K562 (cell line): ENCODE measurements around the gene PPM1H. TPM values are rescaled to one million over a fixed set of nuclear protein-coding genes. Genes with fewer than 3 reads are reported as not detected.

Experiments used
- ATAC-seq: fragments of 200-7000 bp; cut with Tn5 transposase; 3 replicates; pipeline ENCODE4 v1.9.1; 2020; ENCODE audit warnings: moderate library complexity
- BruUV-seq: library from RNA; stranded (reverse); fragments of 400-500 nt; replicated peaks from 2 replicates; lab custom pipeline; 2021; lab: Mats Ljungman, UMichigan
- CTCF ChIA-PET: fragments of 300-600 bp; formaldehyde crosslinking; extraction: SDS; loops from one replicate; lab custom pipeline; 2021; ENCODE audit warnings: low intra/inter-chr PET ratio; lab: Yijun Ruan, JAX
- POLR2A ChIA-PET: fragments of 300-600, 350-650 bp; sonication (Branson Sonifier 250); formaldehyde crosslinking; extraction: SDS; loops from one replicate; lab custom pipeline; 2021; ENCODE audit warnings: antibody characterized with exemption, inconsistent platforms; lab: Yijun Ruan, JAX
- DNase-seq, 4 experiments: peaks; one replicate each; pipeline versions ENCODE4 v3.0.0 to v3.0.0-alpha.2; 2011 to 2018; ENCODE audit warnings: low spot score in 3 of 4, mixed read lengths in 3 of 4; ENCODE audit errors: extremely low read depth in 1 of 4
- FAIRE-seq: peaks from 2 replicates; lab custom pipeline; 2011; peaks lifted over from hg19 to GRCh38; lab: Jason Lieb, UNC
- H2AFZ ChIP-seq: 2 replicates; pipeline ENCODE4 v1.6.0; 2011; ENCODE audit warnings: low read depth, low read length, control low read depth, inconsistent platforms
- H3K27ac ChIP-seq: fragments of 200-600 bp; 3 replicates; pipeline ENCODE4 v1.8.0; 2011; ENCODE audit warnings: low read depth, mild to moderate bottlenecking, control low read depth, inconsistent platforms, low read length, moderate library complexity, mixed read lengths; ENCODE audit errors: extremely low read depth
- H3K27me3 ChIP-seq, 2 experiments: fragments of 300-600 bp in 1 of 2; 2 replicates in 1 of 2; 3 replicates in 1 of 2; pipeline versions ENCODE4 v1.6.0 to v1.8.0; 2011; ENCODE audit warnings: inconsistent platforms in 2 of 2, low read length in 2 of 2, mild to moderate bottlenecking in 1 of 2, mixed read lengths in 1 of 2, moderate library complexity in 1 of 2; ENCODE audit not compliant: control insufficient read depth in 2 of 2, insufficient read depth in 2 of 2
- H3K36me3 ChIP-seq: fragments of 300-600 bp; 3 replicates; pipeline ENCODE4 v1.8.0; 2011; ENCODE audit warnings: mild to moderate bottlenecking, low read length, inconsistent platforms; ENCODE audit not compliant: control insufficient read depth, insufficient read depth
- H3K4me1 ChIP-seq, 2 experiments: fragments of 200-600 bp in 1 of 2; replicated peaks in 1 of 2; 2 replicates in 1 of 2; 3 replicates in 1 of 2; pipeline versions ENCODE4 v1.5.1 to v1.8.0; 2011; ENCODE audit warnings: inconsistent platforms in 2 of 2, low read length in 2 of 2, mild to moderate bottlenecking in 1 of 2, mixed read lengths in 1 of 2, moderate library complexity in 1 of 2; ENCODE audit not compliant: control insufficient read depth in 2 of 2, insufficient read depth in 2 of 2
- H3K4me2 ChIP-seq: 2 replicates; pipeline ENCODE4 v1.6.1; 2011; ENCODE audit warnings: low read length, control low read depth, inconsistent platforms, mixed read lengths; ENCODE audit not compliant: insufficient read depth
- H3K4me3 ChIP-seq: fragments of 200-600 bp; sonication (generic), shearing (Covaris generic); 2 replicates; pipeline ENCODE4 v1.5.1; 2016; ENCODE audit warnings: control low read depth, inconsistent platforms
- H3K79me2 ChIP-seq: fragments of 200-600 bp; 3 replicates; pipeline ENCODE4 v1.8.0; 2011; ENCODE audit warnings: low read length, inconsistent platforms; ENCODE audit not compliant: control insufficient read depth, insufficient read depth
- H3K9ac ChIP-seq, 2 experiments: 2 replicates each; pipeline versions ENCODE4 v1.6.0 to v1.6.1; 2011; ENCODE audit warnings: low read depth in 2 of 2, low read length in 2 of 2, control low read depth in 1 of 2, inconsistent platforms in 1 of 2, mild to moderate bottlenecking in 1 of 2, mixed read lengths in 1 of 2; ENCODE audit not compliant: insufficient read depth in 1 of 2
- H3K9me1 ChIP-seq: one replicate; pipeline ENCODE4 v1.6.0; 2011; ENCODE audit warnings: inconsistent platforms, mild to moderate bottlenecking, low read length, moderate library complexity; ENCODE audit not compliant: control insufficient read depth, insufficient read depth
- H3K9me3 ChIP-seq: replicated peaks from 2 replicates; pipeline ENCODE4 v1.5.1; 2011; ENCODE audit warnings: low read depth, low read length, inconsistent platforms; ENCODE audit not compliant: control insufficient read depth, insufficient read depth
- H4K20me1 ChIP-seq: replicated peaks from 2 replicates; pipeline ENCODE4 v1.6.1; 2011; ENCODE audit warnings: low read length, inconsistent platforms, mixed read lengths; ENCODE audit not compliant: control insufficient read depth, insufficient read depth
- E2F3 ChIP-seq: fragments of 250-450 bp; sonication (Bioruptor Pico); IDR thresholded peaks from 2 replicates; pipeline ENCODE4 v1.4.0; 2020; ENCODE audit warnings: mild to moderate bottlenecking
- ELF1 ChIP-seq: fragments of 200-800 bp; sonication (Bioruptor generic); IDR thresholded peaks from 2 replicates; pipeline ENCODE4 v1.6.1; 2016; ENCODE audit warnings: missing genetic modification characterization, missing compliant biosample characterization
- FOXK2 ChIP-seq, 2 experiments: fragments of 450-650 bp; IDR thresholded peaks in 1 of 2; conservative IDR thresholded peaks in 1 of 2; 2 replicates each; pipeline ENCODE4 v1.6.1; 2016; ENCODE audit warnings: low read depth in 2 of 2, mild to moderate bottlenecking in 1 of 2
- IFI16 ChIP-seq: fragments of 250-450 bp; sonication (Bioruptor Pico); IDR thresholded peaks from 2 replicates; pipeline ENCODE4 v2.1.2; 2022; ENCODE audit warnings: mild to moderate bottlenecking, inconsistent platforms
- MCM5 ChIP-seq: fragments of 450-650 bp; IDR thresholded peaks from 2 replicates; pipeline ENCODE4 v1.6.1; 2016; ENCODE audit warnings: low read depth
- NFRKB ChIP-seq: fragments of 450-650 bp; IDR thresholded peaks from 2 replicates; pipeline ENCODE4 v1.6.1; 2016; ENCODE audit warnings: low read depth
- PTBP1 ChIP-seq: fragments of 200-400 bp; formaldehyde crosslinking; IDR thresholded peaks from 2 replicates; pipeline ENCODE4 v1.6.1; 2017; ENCODE audit warnings: low read depth, low read length
- ZBED1 ChIP-seq: IDR thresholded peaks from 2 replicates; pipeline ENCODE4 v1.6.1; 2014
- ZNF780A ChIP-seq: fragments of 250-450 bp; sonication (Bioruptor Pico); IDR thresholded peaks from 2 replicates; pipeline ENCODE4 v1.5.0; 2021; ENCODE audit warnings: mild to moderate bottlenecking
- WGBS: fragments of 100-300 bp; shearing (Covaris generic); methylation state at CpG from one replicate; pipeline ENCODE4 v1.1.6; 2016; ENCODE audit warnings: low coverage, mixed read lengths; ENCODE audit not compliant: insufficient coverage; ENCODE audit errors: missing lambda C conversion rate; 5-methylcytosine and 5-hydroxymethylcytosine counted together
- in situ Hi-C: fragments of 300-500 bp; cut with MboI; formaldehyde crosslinking; loops from 4 replicates; pipeline ENCODE4 v1.15.0; 2018; ENCODE audit warnings: inconsistent platforms, mixed read lengths
- intact Hi-C: fragments of 100-400 bp; cut with micrococcal nuclease; formaldehyde crosslinking; loops from 2 replicates; pipeline ENCODE4 v1.14.2; 2022
- polyA plus RNA-seq, 8 experiments: library from polyadenylated mRNA; depleted of rRNA in 4 of 8; stranded (reverse) in 5 of 8; unstranded in 3 of 8; fragments of >200 nt; fragmentation: Nextera tagmentation in 2 of 8; fragmentation: Illumina TruSeq in 1 of 8; extraction: Ambion mirVana in 2 of 8; extraction: Trizol in 1 of 8; gene quantifications; 2 replicates each; pipeline versions ENCODE4 v1.2.1 to v1.2.3, GENCODE V29; 2011 to 2014; ENCODE audit warnings: inconsistent platforms in 1 of 8, missing spikeins in 1 of 8
- total RNA-seq, 7 experiments: library from RNA; depleted of rRNA in 6 of 7; stranded (reverse); fragments of >200 nt in 6 of 7; fragmentation: Illumina TruSeq in 2 of 7; extraction: Trizol in 2 of 7; gene quantifications; 2 replicates each; pipeline versions ENCODE4 v1.2.1 to v1.2.3, GENCODE V29; 2011 to 2021; ENCODE audit warnings: low replicate concordance in 1 of 7
- TF ChIP-seq, protein P1 (sequence below): IDR thresholded peaks from 2 replicates; pipeline ENCODE4 v1.6.1; 2016; ENCODE audit warnings: missing genetic modification characterization, missing compliant biosample characterization
- TF ChIP-seq, protein P2 (sequence below): sonication (generic); formaldehyde crosslinking; IDR thresholded peaks from 2 replicates; pipeline ENCODE4 v1.8.1; 2023; ENCODE audit warnings: mild to moderate bottlenecking, missing genetic modification reagents

PPM1H gene
- total and polyA plus RNA-seq, 9 of the 15 experiments (the other 6 are each of a cell fraction or from before 2014, with no cell fraction given): 5.3 to 29.3 (median 11.3) TPM

DNA sequence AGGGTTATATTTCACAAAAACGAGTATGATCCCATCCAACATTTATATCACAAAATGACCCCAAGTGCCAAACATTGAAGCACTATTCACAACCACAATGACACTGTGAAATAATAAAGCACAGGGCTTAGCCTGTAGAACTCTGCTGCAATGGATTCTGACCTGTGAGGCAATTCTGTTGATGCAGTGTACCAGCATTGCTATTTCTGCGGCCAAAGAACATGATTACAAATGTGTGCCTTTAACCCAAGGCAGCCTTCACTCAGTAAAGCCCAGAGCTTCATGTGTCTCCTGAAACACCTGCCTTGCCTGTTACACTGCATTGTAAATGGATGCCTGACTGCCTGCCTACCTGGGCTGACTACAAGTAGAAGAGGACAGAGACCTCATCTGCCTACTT, 158.0 kb downstream of the PPM1H start:
- H3K4me1 ChIP-seq: no peaks in the 10 kb centered on the region; a peak in 1 of 5 replicates
- no peak overlapping the region for H3K4me2 ChIP-seq
- WGBS: 35% methylated on average over 2 of the region's 2 CpGs
- H3K36me3 ChIP-seq: no peaks in the 10 kb centered on the region
- in situ Hi-C loops: no loop called here
- DNase-seq (no peak), ATAC-seq (no peak), FAIRE-seq (no peak)
- no peaks in the 10 kb centered on the region; the same call in 2 of the 3 replicates for H3K79me2 ChIP-seq
- ChIA-PET CTCF (interaction anchor here (0.6 kb wide), 1 partner anchor 193 kb away, joined by 3 read pairs; no protein-coding TSS in a partner anchor), POLR2A (no interaction called here)
- BruUV-seq: no TSS peak
- no peak overlapping the region for H3K9ac ChIP-seq
- H3K27me3 ChIP-seq: peaks cover 0 to 4% of the 10 kb centered on the region in 2 experiments; a peak in 1 of 5 replicates
- TF ChIP-seq MCM5: no peak
- no peak for TF ChIP-seq NFRKB
- TF ChIP-seq IFI16 (CRISPR knock-in tag): no peak
- TF ChIP-seq ELF1 (tag): no peak
- TF ChIP-seq, protein P1, sequence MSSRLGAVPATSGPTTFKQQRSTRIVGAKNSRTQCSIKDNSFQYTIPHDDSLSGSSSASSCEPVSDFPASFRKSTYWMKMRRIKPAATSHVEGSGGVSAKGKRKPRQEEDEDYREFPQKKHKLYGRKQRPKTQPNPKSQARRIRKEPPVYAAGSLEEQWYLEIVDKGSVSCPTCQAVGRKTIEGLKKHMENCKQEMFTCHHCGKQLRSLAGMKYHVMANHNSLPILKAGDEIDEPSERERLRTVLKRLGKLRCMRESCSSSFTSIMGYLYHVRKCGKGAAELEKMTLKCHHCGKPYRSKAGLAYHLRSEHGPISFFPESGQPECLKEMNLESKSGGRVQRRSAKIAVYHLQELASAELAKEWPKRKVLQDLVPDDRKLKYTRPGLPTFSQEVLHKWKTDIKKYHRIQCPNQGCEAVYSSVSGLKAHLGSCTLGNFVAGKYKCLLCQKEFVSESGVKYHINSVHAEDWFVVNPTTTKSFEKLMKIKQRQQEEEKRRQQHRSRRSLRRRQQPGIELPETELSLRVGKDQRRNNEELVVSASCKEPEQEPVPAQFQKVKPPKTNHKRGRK (tag): no peak
- no peak for TF ChIP-seq PTBP1
- TF ChIP-seq FOXK2 (conservative IDR thresholded peaks at IDR 0.05 in 1 of 2, IDR thresholded peaks at IDR 0.05 in 1 of 2; ENCODE audit: low read depth in 2 of 2): no peak
- TF ChIP-seq, protein P2, sequence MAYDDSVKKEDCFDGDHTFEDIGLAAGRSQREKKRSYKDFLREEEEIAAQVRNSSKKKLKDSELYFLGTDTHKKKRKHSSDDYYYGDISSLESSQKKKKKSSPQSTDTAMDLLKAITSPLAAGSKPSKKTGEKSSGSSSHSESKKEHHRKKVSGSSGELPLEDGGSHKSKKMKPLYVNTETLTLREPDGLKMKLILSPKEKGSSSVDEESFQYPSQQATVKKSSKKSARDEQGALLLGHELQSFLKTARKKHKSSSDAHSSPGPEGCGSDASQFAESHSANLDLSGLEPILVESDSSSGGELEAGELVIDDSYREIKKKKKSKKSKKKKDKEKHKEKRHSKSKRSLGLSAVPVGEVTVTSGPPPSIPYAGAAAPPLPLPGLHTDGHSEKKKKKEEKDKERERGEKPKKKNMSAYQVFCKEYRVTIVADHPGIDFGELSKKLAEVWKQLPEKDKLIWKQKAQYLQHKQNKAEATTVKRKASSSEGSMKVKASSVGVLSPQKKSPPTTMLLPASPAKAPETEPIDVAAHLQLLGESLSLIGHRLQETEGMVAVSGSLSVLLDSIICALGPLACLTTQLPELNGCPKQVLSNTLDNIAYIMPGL (CRISPR knock-in tag): no peak
- TF ChIP-seq E2F3 (CRISPR knock-in tag): no peak
- TF ChIP-seq ZBED1: no peak
- no peak for TF ChIP-seq ZNF780A (CRISPR knock-in tag)
- no peak overlapping the region for H3K27ac ChIP-seq
- no peaks in the 10 kb centered on the region for H3K9me3 ChIP-seq
- H3K9me1 ChIP-seq: no peaks in the 10 kb centered on the region
- no peaks in the 10 kb centered on the region for H4K20me1 ChIP-seq
- no peak overlapping the region for H3K4me3 ChIP-seq
- intact Hi-C loops: no loop called here
- H2AFZ ChIP-seq: no peak overlapping the region
